ENCODE measurements around the gene PTPRM.

GRCh38 chr18:7757175-7757574 is 190.1 kb downstream of the PTPRM start:
- TF ChIP-seq POLR2A (IDR thresholded peaks at IDR 0.05; ENCODE audit: low read depth), result no peak
- TF ChIP-seq, protein P1, sequence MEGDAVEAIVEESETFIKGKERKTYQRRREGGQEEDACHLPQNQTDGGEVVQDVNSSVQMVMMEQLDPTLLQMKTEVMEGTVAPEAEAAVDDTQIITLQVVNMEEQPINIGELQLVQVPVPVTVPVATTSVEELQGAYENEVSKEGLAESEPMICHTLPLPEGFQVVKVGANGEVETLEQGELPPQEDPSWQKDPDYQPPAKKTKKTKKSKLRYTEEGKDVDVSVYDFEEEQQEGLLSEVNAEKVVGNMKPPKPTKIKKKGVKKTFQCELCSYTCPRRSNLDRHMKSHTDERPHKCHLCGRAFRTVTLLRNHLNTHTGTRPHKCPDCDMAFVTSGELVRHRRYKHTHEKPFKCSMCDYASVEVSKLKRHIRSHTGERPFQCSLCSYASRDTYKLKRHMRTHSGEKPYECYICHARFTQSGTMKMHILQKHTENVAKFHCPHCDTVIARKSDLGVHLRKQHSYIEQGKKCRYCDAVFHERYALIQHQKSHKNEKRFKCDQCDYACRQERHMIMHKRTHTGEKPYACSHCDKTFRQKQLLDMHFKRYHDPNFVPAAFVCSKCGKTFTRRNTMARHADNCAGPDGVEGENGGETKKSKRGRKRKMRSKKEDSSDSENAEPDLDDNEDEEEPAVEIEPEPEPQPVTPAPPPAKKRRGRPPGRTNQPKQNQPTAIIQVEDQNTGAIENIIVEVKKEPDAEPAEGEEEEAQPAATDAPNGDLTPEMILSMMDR (IDR thresholded peaks at IDR 0.05), result no peak
- no peak for TF ChIP-seq EP300 (IDR thresholded peaks at IDR 0.05)
- TF ChIP-seq POLR2AphosphoS5 (IDR thresholded peaks at IDR 0.05), result no peak

Data from esophagus muscularis mucosa (tissue), 4 donors.